Common myeloid progenitor, CD34-positive (primary cell): ENCODE measurements around the gene SGCA.

Experiments
- CTCF ChIA-PET: fragments of 350-600 bp; sonication (Branson Sonifier 250); formaldehyde crosslinking; loops from one replicate; lab custom pipeline; 2021; ENCODE audit warnings: antibody characterized with exemption; lab: Charles Lee
- POLR2A ChIA-PET: fragments of 350-600 bp; sonication (Branson Sonifier 250); formaldehyde crosslinking; loops from one replicate; lab custom pipeline; 2021; ENCODE audit warnings: antibody characterized with exemption; lab: Charles Lee
- DNase-seq, 3 donors: peaks; one replicate each; pipeline versions ENCODE4 v3.0.0 to v3.0.0-alpha.2; 2013
- H3K27ac ChIP-seq, 2 experiments: 1 replicate in 1 of 2; 2 replicates in 1 of 2; pipeline ENCODE4 v1.7.0; 2013; ENCODE audit warnings: inconsistent platforms in 2 of 2, low read length in 2 of 2, mild to moderate bottlenecking in 2 of 2, low read depth in 1 of 2, moderate library complexity in 1 of 2; ENCODE audit not compliant: severe bottlenecking in 2 of 2, insufficient read depth in 1 of 2, poor library complexity in 1 of 2
- H3K27me3 ChIP-seq, 5 experiments: replicated peaks in 2 of 5; 1 replicate in 3 of 5; 2 replicates in 2 of 5; pipeline versions ENCODE4 v1.6.1 to v1.7.0; 2013; ENCODE audit warnings: low read length in 4 of 5, mild to moderate bottlenecking in 2 of 5, moderate library complexity in 2 of 5, inconsistent platforms in 1 of 5; ENCODE audit not compliant: insufficient read depth in 5 of 5, control insufficient read depth in 4 of 5
- H3K36me3 ChIP-seq, 4 experiments: 1 replicate in 2 of 4; 2 replicates in 2 of 4; pipeline versions ENCODE4 v1.6.1 to v1.7.0; 2013; ENCODE audit warnings: low read length in 3 of 4, control low read depth in 1 of 4, mild to moderate bottlenecking in 1 of 4; ENCODE audit not compliant: control insufficient read depth in 4 of 4, insufficient read depth in 4 of 4
- H3K4me1 ChIP-seq, 4 experiments: 1 replicate in 3 of 4; 2 replicates in 1 of 4; pipeline versions ENCODE4 v1.6.1 to v1.7.1; 2013; ENCODE audit warnings: low read length in 3 of 4, mild to moderate bottlenecking in 3 of 4, control low read depth in 1 of 4, inconsistent platforms in 1 of 4, moderate library complexity in 1 of 4; ENCODE audit not compliant: control insufficient read depth in 4 of 4, insufficient read depth in 4 of 4; ENCODE audit errors: control extremely low read depth in 1 of 4
- H3K4me3 ChIP-seq, 7 experiments: 1 replicate in 4 of 7; 2 replicates in 3 of 7; pipeline versions ENCODE4 v1.5.1 to v1.7.0; 2013; ENCODE audit warnings: mild to moderate bottlenecking in 7 of 7, low read length in 6 of 7, moderate library complexity in 6 of 7, inconsistent platforms in 2 of 7, low read depth in 2 of 7, control low read depth in 1 of 7; ENCODE audit not compliant: insufficient read depth in 4 of 7, control insufficient read depth in 1 of 7; ENCODE audit errors: extremely low read depth in 1 of 7
- H3K9me3 ChIP-seq, 5 experiments: 1 replicate in 4 of 5; 2 replicates in 1 of 5; pipeline versions ENCODE4 v1.6.1 to v1.7.1; 2013; ENCODE audit warnings: low read length in 4 of 5, mild to moderate bottlenecking in 2 of 5, inconsistent platforms in 1 of 5, low read depth in 1 of 5, moderate library complexity in 1 of 5; ENCODE audit not compliant: control insufficient read depth in 4 of 5, insufficient read depth in 2 of 5; ENCODE audit errors: control extremely low read depth in 1 of 5
- WGBS: methylation state at CpG from one replicate; pipeline ENCODE4 v1.1.5; 2013; ENCODE audit not compliant: insufficient coverage; 5-methylcytosine and 5-hydroxymethylcytosine counted together

The SGCA gene

GRCh38 chr17:50161023-50161910, 4.5 kb upstream of the SGCA start:
- DNase-seq: peak; percentile 93 to 96 (median 95)
- H3K27ac ChIP-seq: peak overlapping the region in 1 of 2 experiments; percentile 10
- H3K27me3 ChIP-seq: no peaks in the 10 kb centered on the region
- WGBS: under 1% methylated on average over 45 of the region's 53 CpGs
- CTCF ChIA-PET: interaction anchor here (0.7 to 2.8 kb wide), 27 partner anchors 9 to 371 kb away, joined by 3 to 98 read pairs (median 5); partner anchors contain the start of genes PDK2, PPP1R9B and SAMD14
- POLR2A ChIA-PET: interaction anchor here (1.1 to 1.4 kb wide), 4 partner anchors 11 to 42 kb away, joined by 3 to 4 read pairs (median 3); partner anchors contain the start of genes PPP1R9B and SAMD14
- H3K4me1 ChIP-seq: peaks cover 9 to 32% (median 26%) of the 10 kb centered on the region in 4 experiments
- H3K36me3 ChIP-seq: no peaks in the 10 kb centered on the region
- peak overlapping the region; percentile 16 to 87 (median 64) for H3K4me3 ChIP-seq
- H3K9me3 ChIP-seq: no peaks in the 10 kb centered on the region

DNA sequence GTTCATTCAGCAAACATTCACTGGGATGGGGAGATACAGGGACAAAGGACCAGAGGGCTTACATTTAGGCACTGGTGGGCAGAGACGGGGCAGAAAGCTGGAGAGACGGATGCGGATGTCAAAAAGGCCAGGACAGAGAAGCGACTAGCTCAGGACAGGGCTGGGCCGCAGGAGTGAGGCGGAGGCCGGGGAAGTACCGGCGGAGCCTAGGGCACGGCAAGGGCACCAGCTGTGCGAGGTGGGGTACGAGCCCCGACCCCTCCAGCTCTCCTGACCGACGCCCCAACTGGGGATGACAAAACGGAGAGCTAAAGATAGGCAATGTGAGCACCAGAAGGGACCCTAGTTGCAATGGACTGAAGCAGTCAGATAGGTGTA, 3.9 kb upstream of the SGCA start:
- Histone ChIP-seq H3K36me3 (no peaks in the 10 kb centered on the region), H3K4me3 (peak overlapping the region in 2 of 7 experiments; percentile 79 to 87), H3K4me1 (peaks cover 9 to 32% (median 26%) of the 10 kb centered on the region in 4 experiments), H3K9me3 (no peaks in the 10 kb centered on the region), H3K27ac (no peak overlapping the region), H3K27me3 (no peaks in the 10 kb centered on the region)
- WGBS: 72% methylated on average over 15 of the region's 16 CpGs
- POLR2A ChIA-PET: interaction anchor here (1.1 to 1.4 kb wide), 2 partner anchors 11 to 32 kb away, joined by 3 read pairs; partner anchors contain the start of genes PPP1R9B and SAMD14
- CTCF ChIA-PET: interaction anchor here (0.7 to 2.8 kb wide), 20 partner anchors 9 to 136 kb away, joined by 3 to 98 read pairs (median 6); partner anchors contain the start of genes PDK2, PPP1R9B and SAMD14
- no peak for DNase-seq

GRCh38 chr17:50162466-50163254, 3.1 kb upstream of the SGCA start:
- no peaks in the 10 kb centered on the region for H3K9me3 ChIP-seq
- peaks cover 9 to 32% (median 26%) of the 10 kb centered on the region in 4 experiments for H3K4me1 ChIP-seq
- no peaks in the 10 kb centered on the region for H3K27me3 ChIP-seq
- no peak overlapping the region for H3K4me3 ChIP-seq
- POLR2A ChIA-PET: no interaction called here
- WGBS: 76% methylated on average over 4 of the region's 8 CpGs
- no peaks in the 10 kb centered on the region for H3K36me3 ChIP-seq
- no peak overlapping the region for H3K27ac ChIP-seq
- no peak for DNase-seq
- CTCF ChIA-PET: interaction anchor here (0.7 to 2.8 kb wide), 21 partner anchors 8 to 135 kb away, joined by 3 to 98 read pairs (median 6); partner anchors contain the start of genes PDK2, PPP1R9B and SAMD14

GRCh38 chr17:50163843-50164696, 1.7 kb upstream of the SGCA start:
- ChIA-PET CTCF (interaction anchor here (1.0 to 3.0 kb wide), 9 partner anchors 9 to 134 kb away, joined by 3 to 9 read pairs (median 5); no protein-coding TSS in a partner anchor), POLR2A (no interaction called here)
- 92% methylated on average over 8 of the region's 11 CpGs for WGBS
- H3K4me3 ChIP-seq: peak overlapping the region in 1 of 7 experiments; percentile 23
- peak in 2 of 3 donors; percentile 53 to 55 for DNase-seq
- H3K4me1 ChIP-seq: peaks cover 9 to 37% (median 29%) of the 10 kb centered on the region in 4 experiments
- no peaks in the 10 kb centered on the region for H3K27me3 ChIP-seq
- no peaks in the 10 kb centered on the region for H3K36me3 ChIP-seq
- H3K27ac ChIP-seq: no peak overlapping the region
- H3K9me3 ChIP-seq: no peaks in the 10 kb centered on the region

- Histone ChIP-seq H3K4me1 (peaks cover 9 to 37% (median 29%) of the 10 kb centered on the region in 4 experiments), H3K9me3 (no peaks in the 10 kb centered on the region), H3K27me3 (no peaks in the 10 kb centered on the region), H3K36me3 (no peaks in the 10 kb centered on the region), H3K4me3 (no peak overlapping the region), H3K27ac (no peak overlapping the region)
- POLR2A ChIA-PET: no interaction called here
- CTCF ChIA-PET: interaction anchor here (1.4 to 3.0 kb wide), 7 partner anchors 10 to 133 kb away, joined by 4 to 9 read pairs (median 6); no protein-coding TSS in a partner anchor
- 100% methylated on average over 2 of the region's 2 CpGs for WGBS
- DNase-seq: no peak
Observed at GRCh38 chr17:50164697-50164988, 1.2 kb upstream of the SGCA start.

DNA sequence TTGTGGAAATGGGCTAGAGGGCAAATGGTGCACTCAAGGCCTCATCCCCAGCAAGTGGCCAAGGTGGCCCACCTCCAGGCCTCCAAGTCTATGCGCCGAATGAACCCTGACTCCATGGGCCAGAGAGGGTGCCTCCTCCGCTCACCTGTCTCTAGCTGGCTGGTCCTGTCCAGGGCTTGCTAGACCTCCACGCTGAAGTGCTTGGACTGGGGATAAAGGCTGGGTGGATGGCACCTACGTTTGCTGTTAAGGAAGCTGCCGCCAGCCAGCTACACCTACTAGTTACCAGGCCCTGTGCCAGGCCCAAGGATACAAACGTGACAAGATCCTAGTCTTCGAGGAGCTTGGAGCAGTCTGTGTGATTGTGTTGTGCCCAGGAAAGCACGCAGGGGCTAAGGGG, 739 bp upstream of the SGCA start:
- peaks cover 9 to 37% (median 29%) of the 10 kb centered on the region in 4 experiments for H3K4me1 ChIP-seq
- 99% methylated on average over 9 of the region's 9 CpGs for WGBS

More for the DNA sequence above, 739 bp upstream of the SGCA start:
- H3K36me3 ChIP-seq: no peaks in the 10 kb centered on the region
- CTCF ChIA-PET: interaction anchor here (1.4 to 3.0 kb wide), 8 partner anchors 10 to 133 kb away, joined by 4 to 11 read pairs (median 6); no protein-coding TSS in a partner anchor
- no peaks in the 10 kb centered on the region for H3K27me3 ChIP-seq
- H3K27ac ChIP-seq: no peak overlapping the region
- POLR2A ChIA-PET: no interaction called here
- DNase-seq: no peak
- no peak overlapping the region for H3K4me3 ChIP-seq
- H3K9me3 ChIP-seq: no peaks in the 10 kb centered on the region
